ENCODE data around the gene EFNB2. TPM values are rescaled to one million over a fixed set of nuclear protein-coding genes. Genes with fewer than 3 reads are reported as not detected.

The EFNB2 gene, protein sequence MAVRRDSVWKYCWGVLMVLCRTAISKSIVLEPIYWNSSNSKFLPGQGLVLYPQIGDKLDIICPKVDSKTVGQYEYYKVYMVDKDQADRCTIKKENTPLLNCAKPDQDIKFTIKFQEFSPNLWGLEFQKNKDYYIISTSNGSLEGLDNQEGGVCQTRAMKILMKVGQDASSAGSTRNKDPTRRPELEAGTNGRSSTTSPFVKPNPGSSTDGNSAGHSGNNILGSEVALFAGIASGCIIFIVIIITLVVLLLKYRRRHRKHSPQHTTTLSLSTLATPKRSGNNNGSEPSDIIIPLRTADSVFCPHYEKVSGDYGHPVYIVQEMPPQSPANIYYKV
- total RNA-seq (2013), result 0.13 TPM
- not detected for polyA plus RNA-seq
- under 0.01 TPM in 1 of 2 replicates, not detected in the other for polyA minus RNA-seq
- total RNA-seq, result 5.2 to 21.0 (median 9.4) reads per million in 11 experiments

DNA sequence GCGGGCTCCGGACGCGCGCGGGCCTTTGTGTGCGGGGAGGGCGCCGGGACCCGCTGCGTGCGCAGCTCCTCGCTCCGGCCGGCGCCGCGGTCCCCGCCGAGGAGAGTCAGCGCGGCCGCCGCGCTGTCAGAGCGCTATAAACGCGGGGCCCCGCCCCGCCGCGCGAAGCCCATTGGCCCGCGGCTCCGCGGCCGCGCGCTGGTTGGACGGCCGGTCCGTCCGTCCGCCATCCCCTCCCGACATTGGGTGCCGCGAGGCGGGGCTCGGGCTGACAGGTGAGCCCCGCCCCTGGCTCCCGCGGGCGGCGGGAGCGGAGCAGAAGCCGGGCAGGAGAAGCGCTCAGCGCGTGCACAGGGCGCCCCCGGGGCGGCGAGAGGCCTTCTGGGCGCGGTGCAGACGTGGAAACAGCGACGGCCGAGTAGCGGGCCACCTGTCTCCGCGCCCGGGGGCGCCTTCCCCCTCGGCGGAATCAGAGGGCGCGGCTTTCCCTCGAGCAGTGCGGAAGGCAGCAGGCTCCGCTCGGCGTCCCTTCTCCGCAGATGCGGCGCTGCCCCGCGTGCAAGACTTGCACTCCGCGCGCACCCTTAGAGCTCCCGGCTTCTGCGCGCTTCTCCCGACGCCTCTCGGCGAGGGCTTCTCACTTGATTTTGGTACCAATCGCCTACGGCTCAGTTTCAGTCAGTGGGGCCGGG is at the start of gene EFNB2:
TSS of gene EFNB2 (minus strand) at position 111 of the 692 bp plus-strand sequence. CDS start 698 bp downstream, outside the sequence.
- intact Hi-C loops (cut with micrococcal nuclease), result no loop called here
- DNase-seq, result peak; percentile 76 to 86 (median 84)
- Mint-ChIP-seq H3K27ac (peak within 1 kb of the TSS in 2 of 7 donors; percentile 78 to 85), H3K4me3 (peak within 1 kb of the TSS; percentile 87 to 97), H3K9me3 (peaks cover 0 to 6% (median 4%) of the 10 kb centered on the region in 7 donors), H3K36me3 (peaks cover 3 to 9% of the 10 kb centered on the region in 2 donors), H3K27me3 (ENCODE audit: low read depth in 3 of 3) (peaks cover 45 to 55% (median 50%) of the 10 kb centered on the region in 3 donors), H3K4me1 (peaks cover 24% of the 10 kb centered on the region)
- H2AFZ ChIP-seq (ENCODE audit: insufficient read depth, low read depth, low read length, poor library complexity, severe bottlenecking), result peak within 1 kb of the TSS; percentile 77
- peak within 1 kb of the TSS; percentile 48 to 77 (median 52) for H3K4me3 ChIP-seq (replicated peaks in 1 of 3; ENCODE audit: low read depth in 2 of 3, low read length in 3 of 3)
- under 1% methylated on average over 102 of the region's 102 CpGs for WGBS (ENCODE audit: insufficient coverage)
- no peaks in the 10 kb centered on the region for H3K79me2 ChIP-seq (ENCODE audit: insufficient read depth, low read length)
- H3K27ac ChIP-seq (ENCODE audit: low read depth in 1 of 2, low read length in 2 of 2), result no peak within 1 kb of the TSS
- peaks cover 4% of the 10 kb centered on the region for H4K20me1 ChIP-seq (ENCODE audit: insufficient read depth, low read length)
- peaks cover 0 to 15% of the 10 kb centered on the region in 2 donors for H3K9me3 ChIP-seq (replicated peaks in 1 of 2; ENCODE audit: control insufficient read depth in 1 of 2, insufficient read depth in 1 of 2, low read length in 2 of 2)
- H3K27me3 ChIP-seq (ENCODE audit: control insufficient read depth in 2 of 2, insufficient read depth in 2 of 2, low read length in 2 of 2), result peaks cover 40 to 55% of the 10 kb centered on the region in 2 donors
- peaks cover 24 to 34% of the 10 kb centered on the region in 2 donors for H3K4me1 ChIP-seq (ENCODE audit: control insufficient read depth in 1 of 2, insufficient read depth in 2 of 2, low read length in 2 of 2)
- peaks cover 0 to 3% of the 10 kb centered on the region in 2 donors for H3K36me3 ChIP-seq (replicated peaks in 1 of 2; ENCODE audit: control insufficient read depth in 1 of 2, insufficient read depth in 2 of 2, low read length in 2 of 2)
- peak within 1 kb of the TSS; percentile 16 for H3K9ac ChIP-seq (ENCODE audit: insufficient read depth, low read length, poor library complexity, severe bottlenecking)
- TF ChIP-seq, protein P1, sequence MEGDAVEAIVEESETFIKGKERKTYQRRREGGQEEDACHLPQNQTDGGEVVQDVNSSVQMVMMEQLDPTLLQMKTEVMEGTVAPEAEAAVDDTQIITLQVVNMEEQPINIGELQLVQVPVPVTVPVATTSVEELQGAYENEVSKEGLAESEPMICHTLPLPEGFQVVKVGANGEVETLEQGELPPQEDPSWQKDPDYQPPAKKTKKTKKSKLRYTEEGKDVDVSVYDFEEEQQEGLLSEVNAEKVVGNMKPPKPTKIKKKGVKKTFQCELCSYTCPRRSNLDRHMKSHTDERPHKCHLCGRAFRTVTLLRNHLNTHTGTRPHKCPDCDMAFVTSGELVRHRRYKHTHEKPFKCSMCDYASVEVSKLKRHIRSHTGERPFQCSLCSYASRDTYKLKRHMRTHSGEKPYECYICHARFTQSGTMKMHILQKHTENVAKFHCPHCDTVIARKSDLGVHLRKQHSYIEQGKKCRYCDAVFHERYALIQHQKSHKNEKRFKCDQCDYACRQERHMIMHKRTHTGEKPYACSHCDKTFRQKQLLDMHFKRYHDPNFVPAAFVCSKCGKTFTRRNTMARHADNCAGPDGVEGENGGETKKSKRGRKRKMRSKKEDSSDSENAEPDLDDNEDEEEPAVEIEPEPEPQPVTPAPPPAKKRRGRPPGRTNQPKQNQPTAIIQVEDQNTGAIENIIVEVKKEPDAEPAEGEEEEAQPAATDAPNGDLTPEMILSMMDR (IDR thresholded peaks at IDR 0.05), result no peak
- H3K4me2 ChIP-seq (replicated peaks; ENCODE audit: extremely low read depth, low read length, poor library complexity, severe bottlenecking), result peak within 1 kb of the TSS; percentile 91

- H3K9me3 ChIP-seq (replicated peaks in 1 of 2; ENCODE audit: control insufficient read depth in 1 of 2, insufficient read depth in 1 of 2, low read length in 2 of 2), result peaks cover 23 to 24% of the 10 kb centered on the region in 2 donors
- H3K4me1 ChIP-seq (ENCODE audit: control insufficient read depth in 1 of 2, insufficient read depth in 2 of 2, low read length in 2 of 2), result no peaks in the 10 kb centered on the region
- no peak overlapping the region for H3K27ac ChIP-seq (ENCODE audit: low read depth in 1 of 2, low read length in 2 of 2)
- peaks cover 13 to 30% (median 22%) of the 10 kb centered on the region in 7 donors for H3K9me3 Mint-ChIP-seq
- H3K36me3 Mint-ChIP-seq, result no peaks in the 10 kb centered on the region
- no peak for DNase-seq
- 100% methylated on average over 1 of the region's 4 CpGs for WGBS (ENCODE audit: insufficient coverage)
- H3K36me3 ChIP-seq (replicated peaks in 1 of 2; ENCODE audit: control insufficient read depth in 1 of 2, insufficient read depth in 2 of 2, low read length in 2 of 2), result no peaks in the 10 kb centered on the region
- no peaks in the 10 kb centered on the region for H3K79me2 ChIP-seq (ENCODE audit: insufficient read depth, low read length)
- no peak overlapping the region for H3K9ac ChIP-seq (ENCODE audit: insufficient read depth, low read length, poor library complexity, severe bottlenecking)
- no peak overlapping the region for H3K4me2 ChIP-seq (replicated peaks; ENCODE audit: extremely low read depth, low read length, poor library complexity, severe bottlenecking)
- intact Hi-C loops (cut with micrococcal nuclease), result no loop called here
- H2AFZ ChIP-seq (ENCODE audit: insufficient read depth, low read depth, low read length, poor library complexity, severe bottlenecking), result no peak overlapping the region
- H3K4me3 Mint-ChIP-seq, result no peak overlapping the region
- no peaks in the 10 kb centered on the region for H3K27me3 ChIP-seq (ENCODE audit: control insufficient read depth in 2 of 2, insufficient read depth in 2 of 2, low read length in 2 of 2)
- peaks cover 0 to 4% (median 2%) of the 10 kb centered on the region in 3 donors for H3K27me3 Mint-ChIP-seq (ENCODE audit: low read depth in 3 of 3)
- TF ChIP-seq, protein P1 (IDR thresholded peaks at IDR 0.05), result no peak
- H3K4me1 Mint-ChIP-seq, result no peaks in the 10 kb centered on the region
- peak overlapping the region in 1 of 7 donors; percentile 70 for H3K27ac Mint-ChIP-seq
- no peak overlapping the region for H3K4me3 ChIP-seq (replicated peaks in 1 of 3; ENCODE audit: low read depth in 2 of 3, low read length in 3 of 3)
- no peaks in the 10 kb centered on the region for H4K20me1 ChIP-seq (ENCODE audit: insufficient read depth, low read length)
Measured at GRCh38 chr13:106581225-106581624, 45.8 kb upstream of the EFNB2 start.

All from CD14-positive monocyte (primary cell).